HG03135 (cell line): ENCODE data around the gene BTN1A1.
"Not testable (repeated sequence)": the region's sequence is repeated elsewhere in the genome, so short reads cannot be mapped to it uniquely, and the experiment has no call there.

Source experiments
- ATAC-seq: cut with Tn5 transposase; IDR thresholded peaks from one replicate; pipeline ENCODE4 v1.9.1; 2021; ENCODE audit warnings: mild to moderate bottlenecking, moderate library complexity; ENCODE audit not compliant: unreplicated experiment

BTN1A1 gene, protein sequence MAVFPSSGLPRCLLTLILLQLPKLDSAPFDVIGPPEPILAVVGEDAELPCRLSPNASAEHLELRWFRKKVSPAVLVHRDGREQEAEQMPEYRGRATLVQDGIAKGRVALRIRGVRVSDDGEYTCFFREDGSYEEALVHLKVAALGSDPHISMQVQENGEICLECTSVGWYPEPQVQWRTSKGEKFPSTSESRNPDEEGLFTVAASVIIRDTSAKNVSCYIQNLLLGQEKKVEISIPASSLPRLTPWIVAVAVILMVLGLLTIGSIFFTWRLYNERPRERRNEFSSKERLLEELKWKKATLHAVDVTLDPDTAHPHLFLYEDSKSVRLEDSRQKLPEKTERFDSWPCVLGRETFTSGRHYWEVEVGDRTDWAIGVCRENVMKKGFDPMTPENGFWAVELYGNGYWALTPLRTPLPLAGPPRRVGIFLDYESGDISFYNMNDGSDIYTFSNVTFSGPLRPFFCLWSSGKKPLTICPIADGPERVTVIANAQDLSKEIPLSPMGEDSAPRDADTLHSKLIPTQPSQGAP

DNA sequence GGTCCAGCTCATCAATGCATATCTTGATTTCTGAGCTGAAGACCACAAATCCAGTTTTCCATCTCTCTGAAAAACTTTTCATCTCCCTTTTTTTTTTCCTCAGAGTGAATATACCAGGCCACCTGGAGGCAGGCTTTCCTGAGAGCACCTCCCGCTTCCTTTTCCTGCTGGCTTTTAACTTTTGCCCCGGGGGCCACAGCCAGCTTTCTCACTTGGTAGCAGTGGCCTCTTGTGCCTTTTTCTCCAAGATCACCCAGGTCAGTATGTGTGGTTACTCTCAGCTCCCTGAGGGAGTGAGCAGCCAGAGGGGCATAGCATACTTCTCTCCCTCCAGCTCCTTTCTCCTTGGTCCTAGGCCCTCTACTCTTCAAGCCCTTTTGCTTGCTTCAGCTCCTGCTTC, at the start of gene BTN1A1:
TSS of gene BTN1A1 (plus strand) at position 202 of the 400 bp plus-strand sequence. CDS start 984 bp downstream, outside the sequence.
- no peak for ATAC-seq

DNA sequence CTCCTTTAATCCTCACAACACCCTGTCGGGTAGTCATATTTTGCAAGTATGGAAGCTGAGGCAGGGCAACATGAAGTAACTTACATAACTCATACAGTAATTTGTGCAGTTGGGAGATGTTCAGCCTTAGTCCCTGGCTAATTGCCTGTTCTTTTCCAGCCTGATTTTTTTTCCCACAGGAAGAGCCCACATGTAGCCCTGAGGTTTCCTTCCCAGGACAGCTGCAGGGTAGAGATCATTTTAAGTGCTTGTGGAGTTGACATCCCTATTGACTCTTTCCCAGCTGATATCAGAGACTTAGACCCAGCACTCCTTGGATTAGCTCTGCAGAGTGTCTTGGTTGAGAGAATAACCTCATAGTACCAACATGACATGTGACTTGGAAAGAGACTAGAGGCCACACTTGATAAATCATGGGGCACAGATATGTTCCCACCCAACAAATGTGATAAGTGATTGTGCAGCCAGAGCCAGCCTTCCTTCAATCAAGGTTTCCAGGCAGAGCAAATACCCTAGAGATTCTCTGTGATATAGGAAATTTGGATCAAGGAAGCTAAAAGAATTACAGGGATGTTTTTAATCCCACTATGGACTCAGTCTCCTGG, 47.4 kb upstream of the BTN1A1 start:
- ATAC-seq: no peak

DNA sequence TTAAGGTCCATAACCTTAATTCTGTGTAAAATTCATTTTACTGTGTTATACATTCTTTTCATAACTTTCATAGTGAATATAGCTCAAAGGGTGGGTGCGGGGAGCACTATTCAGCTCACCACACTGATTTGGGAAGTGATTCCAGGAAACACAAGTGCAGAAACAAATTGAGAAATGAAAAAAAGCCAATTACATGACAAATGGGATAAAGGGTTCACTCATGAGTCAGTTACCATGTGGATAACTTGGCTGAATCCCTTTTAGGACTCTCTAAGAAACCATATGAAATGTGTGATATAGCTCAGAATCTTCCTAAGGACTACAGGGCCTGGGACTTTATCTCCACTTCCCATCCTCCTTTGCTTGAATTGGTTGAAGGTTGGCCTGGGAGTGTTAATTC, 45.5 kb upstream of the BTN1A1 start:
- ATAC-seq: no peak

DNA sequence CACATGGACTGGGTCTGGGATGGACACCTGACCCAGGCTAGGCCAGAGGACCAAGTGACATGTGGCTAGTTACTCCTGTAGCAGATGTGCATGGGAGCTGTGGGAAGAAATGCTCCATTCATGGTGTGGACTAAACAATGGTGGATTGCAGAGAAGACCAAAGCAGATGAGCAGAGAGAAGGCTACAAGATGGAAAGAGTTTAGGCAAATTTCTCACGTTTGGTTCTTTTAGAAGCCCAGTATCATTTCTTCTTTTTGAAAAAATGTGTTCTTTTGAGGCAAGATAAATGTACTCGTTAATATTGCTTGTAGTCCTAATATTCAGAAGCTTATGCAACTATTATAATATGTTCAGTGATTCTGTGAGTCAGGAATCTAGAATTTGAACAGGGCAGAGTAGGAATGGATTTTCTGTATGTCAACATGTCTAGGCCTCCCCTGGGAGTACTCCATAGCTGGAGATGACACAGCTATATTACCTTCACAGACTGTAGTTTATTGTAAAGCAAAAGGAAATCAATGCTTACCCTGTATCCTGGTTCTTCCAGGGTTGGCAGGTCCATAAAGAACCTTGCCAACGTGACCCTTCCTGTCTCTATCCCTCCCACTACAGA, 44.6 kb upstream of the BTN1A1 start:
- ATAC-seq: no peak

DNA sequence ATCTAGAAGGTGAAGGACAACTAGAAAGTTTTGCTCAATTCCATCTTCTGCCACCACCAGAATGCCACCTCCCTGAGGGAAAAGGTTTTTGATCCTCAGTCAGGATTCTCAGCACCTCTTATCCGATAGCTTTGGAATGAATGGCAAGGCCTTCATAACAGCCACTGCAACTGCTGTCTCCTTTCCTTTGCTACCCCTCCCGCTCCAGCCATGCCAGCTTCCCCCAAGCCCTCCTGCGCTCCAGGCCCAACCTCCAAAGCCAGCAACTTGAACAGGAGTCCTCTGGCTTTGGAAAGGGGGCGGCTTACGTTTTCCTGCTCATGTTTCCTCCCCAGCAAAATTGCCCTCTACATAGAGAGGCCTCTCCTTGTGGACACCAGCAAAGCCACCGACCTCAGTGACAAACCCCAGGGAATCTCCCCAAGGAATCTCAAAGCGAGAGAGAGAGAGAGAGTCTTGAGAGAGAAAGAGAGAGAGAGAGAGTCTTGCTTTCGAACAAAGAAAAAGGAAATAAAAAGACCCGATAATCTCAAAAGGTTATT, 42.8 kb upstream of the BTN1A1 start:
- ATAC-seq: peak; percentile 33

DNA sequence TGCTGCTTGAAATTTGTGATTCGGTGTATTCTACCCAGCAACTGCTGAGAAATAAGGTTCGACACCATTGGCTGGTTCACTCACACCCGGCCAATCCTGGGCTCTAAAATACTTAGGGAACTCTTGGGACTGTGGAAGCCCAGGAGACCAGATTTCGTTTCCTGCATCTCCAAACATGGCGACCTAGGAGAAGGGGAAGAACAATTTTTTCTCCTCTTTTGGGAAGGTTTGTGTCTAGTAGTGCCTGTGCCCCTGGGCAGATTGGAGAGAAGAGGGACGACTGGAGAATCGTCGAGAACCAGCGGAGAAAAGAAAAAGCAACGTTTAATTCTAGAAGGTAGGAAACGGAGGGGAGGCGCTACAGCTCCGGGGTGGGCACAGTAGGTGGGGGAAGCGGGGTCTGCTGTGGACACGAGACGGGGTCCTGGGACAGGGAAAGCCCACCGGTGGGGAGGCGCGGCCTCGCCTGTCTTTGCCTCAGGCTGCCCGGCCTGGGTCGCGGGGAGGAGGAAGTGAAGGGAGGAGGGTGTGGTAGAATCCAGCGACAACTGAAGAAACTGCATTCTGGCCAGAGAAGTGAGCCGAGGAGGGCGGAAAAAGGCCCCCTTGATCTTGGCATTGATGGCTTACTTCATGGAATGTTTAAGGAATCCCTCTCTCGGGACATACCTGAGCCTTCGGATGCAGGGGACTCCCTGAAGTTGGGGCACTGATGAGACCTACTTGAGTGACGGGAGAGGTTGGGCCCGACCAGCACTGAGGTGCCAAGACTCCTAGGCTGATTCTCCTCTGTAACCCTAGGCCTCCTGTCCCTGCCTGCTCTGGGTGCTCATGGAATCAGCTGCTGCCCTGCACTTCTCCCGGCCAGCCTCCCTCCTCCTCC, 42.1 kb upstream of the BTN1A1 start, which contains the start of gene BTN2A1:
TSS of gene BTN2A1 (plus strand) at position 150 of the 883 bp plus-strand sequence. CDS start at position 832, 682 bp downstream.
- ATAC-seq: peak; percentile 94

DNA sequence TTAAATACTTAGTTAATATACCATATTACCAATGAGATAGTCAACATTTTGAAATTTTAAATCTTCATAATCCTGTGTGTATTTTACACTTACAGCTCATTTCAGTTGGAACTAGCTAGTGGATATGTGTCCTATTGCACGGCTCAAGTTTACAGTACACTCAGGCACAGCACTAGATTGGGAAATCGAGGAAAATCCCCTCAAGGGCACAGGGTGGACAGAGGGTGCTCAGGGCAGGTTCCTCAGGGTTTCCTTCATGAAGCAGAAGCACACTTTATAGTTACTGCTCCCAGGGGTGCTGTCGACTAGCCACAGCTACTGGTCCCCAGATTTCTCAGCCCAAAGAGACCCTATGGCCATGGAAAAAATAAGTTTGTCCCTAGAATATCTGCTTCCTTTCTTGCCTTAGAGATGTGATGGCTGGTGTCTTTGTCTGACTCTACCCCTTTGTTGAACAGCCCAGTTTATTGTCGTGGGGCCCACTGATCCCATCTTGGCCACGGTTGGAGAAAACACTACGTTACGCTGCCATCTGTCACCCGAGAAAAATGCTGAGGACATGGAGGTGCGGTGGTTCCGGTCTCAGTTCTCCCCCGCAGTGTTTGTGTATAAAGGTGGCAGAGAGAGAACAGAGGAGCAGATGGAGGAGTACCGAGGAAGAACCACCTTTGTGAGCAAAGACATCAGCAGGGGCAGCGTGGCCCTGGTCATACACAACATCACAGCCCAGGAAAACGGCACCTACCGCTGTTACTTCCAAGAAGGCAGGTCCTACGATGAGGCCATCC, 40.9 kb upstream of the BTN1A1 start:
- ATAC-seq: no peak

DNA sequence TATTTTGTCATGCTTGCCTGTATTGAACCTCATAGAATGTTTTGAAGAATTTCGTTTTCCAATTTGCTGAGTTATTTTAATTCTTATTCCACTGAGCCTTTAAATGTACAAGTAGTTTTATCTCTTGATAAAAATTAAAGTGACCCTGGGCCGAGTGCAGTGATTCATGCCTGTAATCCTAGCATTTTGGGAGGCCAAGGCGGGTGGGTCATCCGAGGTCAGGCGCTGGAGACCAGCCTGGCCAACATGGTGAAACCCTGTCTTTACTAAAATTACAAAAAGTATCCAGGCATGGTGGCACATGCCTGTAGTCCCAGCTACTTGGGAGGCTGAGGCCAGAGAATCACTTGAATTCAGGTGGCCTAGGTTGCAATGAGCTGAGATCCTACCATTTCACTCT, 38.8 kb upstream of the BTN1A1 start:
- ATAC-seq: not testable (repeated sequence)

DNA sequence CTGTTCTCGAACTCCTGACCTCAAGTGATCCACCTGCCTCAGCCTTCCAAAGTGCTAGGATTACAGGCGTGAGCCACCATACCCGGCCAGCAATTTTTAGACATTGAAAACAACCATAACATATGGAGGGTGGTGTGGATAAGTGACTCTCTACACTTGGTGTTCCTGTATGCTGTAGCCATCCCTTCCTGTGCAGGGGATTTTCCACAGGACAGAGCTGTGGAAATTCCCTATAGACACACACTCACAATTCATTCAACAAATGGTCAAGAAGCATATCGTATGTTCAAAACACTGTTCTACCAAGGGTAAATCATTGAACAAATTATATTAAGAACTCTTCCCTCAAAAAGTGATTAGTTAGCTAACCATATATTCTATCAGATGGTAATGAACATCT, 36.1 kb upstream of the BTN1A1 start:
- no peak for ATAC-seq

DNA sequence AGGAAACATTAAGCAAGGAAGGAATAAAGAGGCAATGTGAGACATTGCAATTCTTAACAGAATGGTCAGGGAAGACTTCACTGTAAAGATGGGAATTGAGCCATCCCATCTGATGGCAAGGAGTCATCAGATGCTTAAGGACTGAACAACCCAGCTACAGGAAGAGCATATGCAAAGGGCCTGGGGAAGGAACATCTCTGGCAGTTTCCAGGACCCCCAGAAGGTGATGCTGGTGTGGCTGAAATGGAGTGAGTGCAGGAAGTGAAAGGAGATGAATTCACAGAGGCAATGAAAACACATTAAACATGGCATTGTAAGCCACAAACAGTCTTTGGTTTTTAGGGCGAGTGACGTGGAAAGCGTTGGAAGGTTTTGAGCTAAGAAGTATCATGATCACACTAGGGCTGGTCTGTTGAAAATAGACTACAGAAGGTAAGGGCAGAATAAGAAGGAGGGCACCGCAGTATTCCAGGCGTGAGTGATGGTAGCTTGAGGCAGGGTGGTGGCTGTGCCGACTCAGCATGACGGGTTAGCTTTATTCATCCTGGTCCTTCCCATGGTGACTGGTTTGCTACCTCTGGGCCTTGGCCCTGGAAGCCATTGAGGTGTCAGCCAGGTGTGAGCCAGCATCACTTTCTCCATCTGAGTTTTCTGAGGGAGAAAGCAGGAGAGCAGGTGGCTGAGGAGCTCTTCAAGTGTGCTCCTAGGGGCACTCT, 35.5 kb upstream of the BTN1A1 start:
- ATAC-seq: no peak

DNA sequence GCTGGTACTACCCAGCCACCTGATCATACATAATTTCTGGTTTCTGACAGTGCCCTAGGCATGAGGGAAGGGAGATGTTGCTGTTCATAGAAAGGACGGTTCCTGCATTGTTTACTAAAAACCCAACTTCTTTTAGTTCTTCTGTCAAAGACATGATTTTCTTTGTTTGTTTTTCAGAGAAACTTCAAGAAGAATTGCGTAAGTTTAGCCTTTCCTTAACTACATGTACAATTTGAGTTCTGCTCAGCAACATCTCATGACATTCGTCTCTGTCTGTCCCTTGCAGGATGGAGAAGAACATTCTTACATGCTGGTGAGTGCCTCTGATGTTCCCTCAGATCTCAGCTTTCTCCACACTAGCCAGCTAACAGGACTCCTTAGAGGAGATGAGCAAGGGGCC, 34.3 kb upstream of the BTN1A1 start:
- ATAC-seq: no peak

DNA sequence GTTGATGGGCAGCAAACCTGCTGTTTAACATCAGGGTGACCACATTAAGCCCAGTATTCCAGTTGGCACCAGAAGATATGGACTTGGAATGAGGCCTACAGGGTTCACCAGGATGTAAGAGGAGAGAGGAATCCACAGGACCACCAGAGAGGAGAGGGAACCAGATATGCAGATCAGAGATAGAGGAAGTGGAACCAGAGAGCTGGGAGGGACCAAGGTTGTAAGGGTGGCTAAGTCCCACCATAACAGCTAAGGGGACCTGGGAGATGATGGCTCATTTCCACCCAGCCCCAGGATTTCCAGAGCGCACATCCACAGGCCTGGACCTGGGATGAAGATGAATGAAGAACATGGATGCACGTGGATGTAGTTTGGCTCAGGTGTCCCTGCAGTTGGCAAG, 31.3 kb upstream of the BTN1A1 start:
- ATAC-seq: no peak

DNA sequence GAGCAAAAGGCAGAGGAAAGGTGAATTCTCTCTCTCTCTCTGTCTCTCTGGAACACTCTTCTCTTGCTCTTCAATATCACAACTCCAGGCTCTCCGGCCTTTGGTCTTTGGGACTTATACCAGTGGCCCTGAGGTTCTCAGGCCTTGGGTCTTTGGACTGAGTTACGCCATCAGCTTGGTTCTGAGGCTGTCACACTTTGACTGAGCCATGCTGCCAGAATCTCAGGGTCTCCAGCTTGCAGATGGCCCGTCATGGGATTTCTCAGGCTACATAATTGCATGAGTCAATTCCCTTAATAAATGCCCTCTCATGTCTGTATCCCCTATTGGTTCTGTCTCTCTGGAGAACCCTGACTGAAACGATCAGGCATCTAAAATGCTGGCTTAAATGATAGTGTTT, 29.5 kb upstream of the BTN1A1 start:
- ATAC-seq: no peak

DNA sequence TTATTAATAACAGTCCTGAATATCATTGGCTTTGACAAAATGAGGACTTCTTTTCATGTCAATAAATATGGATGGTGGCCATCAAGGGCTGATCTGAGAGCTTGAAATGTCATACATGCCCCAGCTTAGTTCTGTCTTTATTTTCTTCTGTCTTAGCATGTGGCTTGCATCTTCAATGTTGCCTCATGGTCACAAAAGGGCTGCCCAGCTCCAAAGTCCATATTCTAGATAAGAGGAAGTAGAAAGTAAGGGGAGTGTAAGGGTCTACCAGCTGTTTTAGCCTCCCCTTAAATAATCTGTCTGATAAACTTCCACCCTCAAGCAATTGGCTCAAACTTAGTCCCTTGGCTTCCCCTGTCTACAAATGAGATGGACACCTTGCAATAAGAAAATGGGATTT, 28.1 kb upstream of the BTN1A1 start:
- no peak for ATAC-seq

DNA sequence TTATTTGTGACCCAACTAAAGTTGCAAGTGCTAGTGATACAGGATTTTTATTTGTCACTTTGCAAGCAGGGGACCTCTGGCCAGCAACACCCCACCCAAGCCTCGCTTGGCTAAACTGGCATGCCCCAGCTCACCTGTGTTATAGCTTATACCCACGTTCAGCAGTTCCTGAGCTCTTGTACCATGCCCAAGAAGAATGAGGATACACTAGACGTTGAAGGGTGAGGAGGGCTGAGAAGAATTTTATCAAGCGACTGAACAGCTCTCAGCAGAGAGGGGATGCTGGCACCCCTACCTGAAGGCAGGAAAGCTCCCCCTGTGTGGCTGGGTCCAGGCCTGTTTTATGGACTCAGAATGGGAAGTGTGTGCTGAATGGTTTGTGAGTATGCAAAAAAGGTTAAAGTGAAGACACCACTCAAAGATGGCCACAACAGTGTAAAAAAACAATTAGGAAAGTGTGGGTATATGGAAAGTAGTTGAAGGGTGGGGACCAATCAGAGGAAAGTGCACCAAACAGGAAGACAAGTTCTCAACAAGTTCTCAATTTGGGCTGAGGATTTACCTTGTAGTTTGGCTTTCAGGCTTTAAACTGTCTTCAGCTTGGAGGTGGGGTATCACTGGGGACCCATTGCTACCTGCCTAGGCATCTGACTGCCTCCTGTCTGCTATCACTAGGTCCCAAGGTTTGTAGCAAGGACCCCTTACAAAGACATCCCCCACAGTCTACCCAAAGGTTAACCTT, 27.4 kb upstream of the BTN1A1 start:
- ATAC-seq: no peak

DNA sequence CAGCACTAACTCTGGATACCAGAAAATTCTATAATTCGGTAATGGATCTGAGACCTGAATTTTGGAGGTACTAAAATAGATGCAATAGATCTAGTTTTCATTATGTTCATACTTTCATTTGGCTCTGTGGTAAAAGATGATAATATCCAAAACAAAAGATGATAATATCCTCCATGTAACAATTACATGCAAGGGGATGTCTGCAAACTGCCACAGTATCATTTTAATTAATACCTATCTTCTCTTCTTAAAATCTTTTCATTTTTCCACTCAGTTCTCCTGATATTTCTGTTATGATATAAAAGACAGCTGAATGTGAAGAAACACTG, 26.7 kb upstream of the BTN1A1 start:
- no peak for ATAC-seq

DNA sequence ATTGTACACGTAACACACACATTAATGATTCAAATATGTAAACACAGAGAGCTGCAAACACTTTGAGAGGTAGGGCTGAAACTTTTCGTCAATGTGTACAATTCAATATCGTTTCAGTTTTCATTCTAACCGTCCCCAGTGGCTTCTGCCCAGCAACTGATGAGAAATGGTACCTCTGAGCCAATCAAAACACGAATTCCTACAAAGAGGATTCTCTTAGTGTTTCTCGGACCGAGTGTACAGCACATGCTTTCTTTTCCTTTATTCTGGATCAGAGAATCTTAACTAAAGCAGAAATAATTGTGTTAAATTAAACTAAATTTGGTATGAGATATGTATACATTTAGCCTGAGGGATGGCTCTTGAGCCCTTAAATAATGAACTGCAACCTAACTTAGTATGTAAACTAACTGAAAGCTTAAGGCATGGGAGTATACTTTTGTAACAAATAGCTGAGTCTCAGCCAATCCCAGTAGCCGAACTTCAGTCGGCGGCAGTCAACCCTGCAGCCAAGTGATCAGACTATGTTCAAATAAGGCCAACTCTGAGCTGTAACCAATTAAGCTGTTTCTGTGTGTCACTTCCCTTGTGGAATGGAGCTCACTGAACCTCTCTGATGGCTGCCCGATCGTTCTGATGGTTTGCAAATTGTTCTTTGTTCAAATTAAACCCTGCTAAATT, 26.2 kb upstream of the BTN1A1 start:
- peak; percentile 91 for ATAC-seq

DNA sequence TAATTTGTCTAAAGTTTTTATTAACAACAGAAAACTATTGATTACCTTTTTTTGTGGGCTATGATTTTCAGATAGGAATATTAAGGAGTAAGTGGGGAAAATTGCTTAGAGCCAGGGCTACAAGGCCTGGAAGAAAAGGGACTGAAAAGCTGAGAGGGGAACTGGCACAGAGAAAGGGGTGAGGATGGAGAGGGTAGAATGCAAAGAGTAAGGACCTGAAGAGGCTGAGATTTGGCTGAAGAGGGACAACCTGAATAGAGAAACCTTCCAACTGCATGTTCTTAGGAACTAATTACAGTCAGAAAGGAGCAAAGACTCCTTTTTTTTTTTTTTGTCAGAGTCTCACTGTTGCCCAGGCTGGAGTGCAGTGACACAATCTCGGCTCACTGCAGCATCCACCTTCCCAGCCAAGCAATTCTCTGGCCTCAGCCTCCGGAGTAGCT, 25.6 kb upstream of the BTN1A1 start:
- no peak for ATAC-seq
